Right lobe of liver (tissue), 6 donors: ENCODE results near the gene SOX18. TPM values are rescaled to one million over a fixed set of nuclear protein-coding genes. Genes with fewer than 3 reads are reported as not detected.

Source experiments
- ATAC-seq, 4 donors: fragments of 200-7000 bp; cut with Tn5 transposase; one replicate each; pipeline ENCODE4 v1.9.1; 2020; ENCODE audit warnings: mild to moderate bottlenecking in 4 of 4, moderate library complexity in 4 of 4
- DNase-seq, 3 donors: peaks; one replicate each; pipeline ENCODE4 v3.0.0-alpha.2; 2020
- H3K27ac ChIP-seq, 3 donors: fragments of 200-600 bp; one replicate each; pipeline ENCODE4 v1.8.0; 2022
- H3K27me3 ChIP-seq, 2 donors: fragments of 200-600 bp; one replicate each; pipeline ENCODE4 v1.8.0; 2022
- H3K36me3 ChIP-seq, 4 donors: fragments of 200-600 bp; sonication (generic) in 1 of 4; one replicate each; pipeline versions ENCODE4 v1.5.1 to v1.8.0; 2017 to 2022; ENCODE audit warnings: control low read depth in 1 of 4
- H3K4me1 ChIP-seq, 4 donors: fragments of 200-600 bp; sonication (generic) in 1 of 4; one replicate each; pipeline versions ENCODE4 v1.5.1 to v1.8.0; 2017 to 2022; ENCODE audit warnings: control low read depth in 1 of 4
- H3K4me3 ChIP-seq, 3 donors: fragments of 200-600 bp; one replicate each; pipeline ENCODE4 v1.8.0; 2022
- H3K9me3 ChIP-seq, 4 donors: fragments of 200-600 bp; sonication (generic) in 1 of 4; one replicate each; pipeline versions ENCODE4 v1.5.1 to v1.8.0; 2017 to 2022; ENCODE audit warnings: control low read depth in 1 of 4
- POLR2A ChIP-seq: fragments of 450-650 bp; IDR thresholded peaks from one replicate; pipeline ENCODE4 v1.6.1; 2017; ENCODE audit warnings: antibody characterized with exemption, mild to moderate bottlenecking
- WGBS: methylation state at CpG from one replicate; pipeline ENCODE4 v1.1.6; 2018; ENCODE audit warnings: low coverage, low lambda C conversion rate; ENCODE audit not compliant: insufficient coverage; ENCODE audit errors: missing lambda C conversion rate; 5-methylcytosine and 5-hydroxymethylcytosine counted together
- intact Hi-C, 2 donors: fragments of 100-400 bp; cut with DNase I; formaldehyde crosslinking; loops; one replicate each; pipeline versions ENCODE4 v1.11.2 to v1.14.1; 2022
- total RNA-seq, 6 experiments: library from RNA; depleted of rRNA in 2 of 6; stranded (reverse); fragments of >200 nt in 2 of 6; fragmentation: NEBNext Ultra II Directional in 3 of 6; extraction: Animal tissue kit (Norgen Biotek cat#: 25700) in 3 of 6; gene quantifications; one replicate each; pipeline versions ENCODE4 v1.1.0 to v1.2.4, GENCODE V29; 2016 to 2023
- TF ChIP-seq, protein P1 (sequence below), 4 donors: fragments of 200-600 bp in 3 of 4; fragments of 450-650 bp in 1 of 4; IDR thresholded peaks; one replicate each; pipeline versions ENCODE4 v1.5.1 to v1.8.0; 2016 to 2022; ENCODE audit warnings: antibody characterized with exemption in 4 of 4, mild to moderate bottlenecking in 2 of 4
- donor health status: DM: no; HTN: yes; CAD: no.
- donor health status: DM: no; HTN: no; CAD: no.
- donor health status: DM: no; HTN: no; CAD: no.
- donor health status: DM: no; HTN: yes; CAD: no.
- donor health status: DM: no; HTN: yes; CAD: no.

Gene SOX18
- total RNA-seq, 6 experiments from 2014 or later = 4.1 to 7.8 (median 5.6) TPM

GRCh38 chr20:64070244-64070993 lies 21.0 kb upstream of the SOX18 start:
- no peak for ATAC-seq
- Histone ChIP-seq H3K36me3 (peaks cover 0 to 16% (median 0%) of the 10 kb centered on the region in 4 donors), H3K9me3 (no peaks in the 10 kb centered on the region), H3K4me3 (no peak overlapping the region), H3K4me1 (peaks cover 0 to 23% (median 8%) of the 10 kb centered on the region in 4 donors), H3K27me3 (no peaks in the 10 kb centered on the region), H3K27ac (no peak overlapping the region)
- TF ChIP-seq POLR2A = no peak
- TF ChIP-seq, protein P1, sequence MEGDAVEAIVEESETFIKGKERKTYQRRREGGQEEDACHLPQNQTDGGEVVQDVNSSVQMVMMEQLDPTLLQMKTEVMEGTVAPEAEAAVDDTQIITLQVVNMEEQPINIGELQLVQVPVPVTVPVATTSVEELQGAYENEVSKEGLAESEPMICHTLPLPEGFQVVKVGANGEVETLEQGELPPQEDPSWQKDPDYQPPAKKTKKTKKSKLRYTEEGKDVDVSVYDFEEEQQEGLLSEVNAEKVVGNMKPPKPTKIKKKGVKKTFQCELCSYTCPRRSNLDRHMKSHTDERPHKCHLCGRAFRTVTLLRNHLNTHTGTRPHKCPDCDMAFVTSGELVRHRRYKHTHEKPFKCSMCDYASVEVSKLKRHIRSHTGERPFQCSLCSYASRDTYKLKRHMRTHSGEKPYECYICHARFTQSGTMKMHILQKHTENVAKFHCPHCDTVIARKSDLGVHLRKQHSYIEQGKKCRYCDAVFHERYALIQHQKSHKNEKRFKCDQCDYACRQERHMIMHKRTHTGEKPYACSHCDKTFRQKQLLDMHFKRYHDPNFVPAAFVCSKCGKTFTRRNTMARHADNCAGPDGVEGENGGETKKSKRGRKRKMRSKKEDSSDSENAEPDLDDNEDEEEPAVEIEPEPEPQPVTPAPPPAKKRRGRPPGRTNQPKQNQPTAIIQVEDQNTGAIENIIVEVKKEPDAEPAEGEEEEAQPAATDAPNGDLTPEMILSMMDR (IDR thresholded peaks at IDR 0.05) = no peak
- no peak for DNase-seq
- WGBS = 90% methylated on average over 6 of the region's 31 CpGs
- intact Hi-C loops = no loop called here

DNA sequence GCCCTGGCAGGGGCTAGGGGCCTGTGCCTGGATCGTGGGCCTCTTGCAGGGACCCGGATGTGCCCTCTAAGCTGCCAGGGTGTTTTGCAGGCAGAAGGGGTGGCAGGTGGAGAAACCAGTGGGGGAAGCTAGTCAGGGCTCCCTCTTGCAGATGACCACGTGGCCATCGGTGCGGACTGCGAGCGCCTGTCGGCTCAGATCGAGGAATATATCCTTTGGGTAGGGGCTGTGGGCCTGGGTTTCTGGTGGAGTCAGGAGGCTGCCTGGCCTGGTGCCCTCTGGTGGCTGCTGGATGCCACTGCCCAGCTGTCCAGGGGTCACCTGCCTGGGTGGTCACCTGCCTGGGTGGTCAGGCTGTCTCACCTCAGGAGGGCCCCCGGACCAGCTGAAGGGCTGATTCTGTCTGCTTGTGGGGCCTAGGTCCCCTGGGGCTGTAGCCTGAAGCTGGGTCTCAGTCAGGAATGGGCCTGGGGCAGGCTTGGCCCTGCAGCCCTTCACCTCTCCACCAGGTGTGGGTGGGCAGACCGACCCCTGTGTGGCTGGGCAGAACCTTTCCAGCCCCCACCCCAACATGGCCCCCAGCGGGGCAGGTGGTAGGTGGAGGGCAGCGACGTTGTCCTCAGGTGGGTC lies 20.3 kb upstream of the SOX18 start:
- DNase-seq (no peak), ATAC-seq (peak in 1 of 4 donors; percentile 30)
- TF ChIP-seq, protein P1 (IDR thresholded peaks at IDR 0.05) = peak; percentile 55 to 63 (median 62)
- TF ChIP-seq POLR2A = no peak
- Histone ChIP-seq H3K27ac (no peak overlapping the region), H3K9me3 (no peaks in the 10 kb centered on the region), H3K4me1 (peaks cover 0 to 27% (median 10%) of the 10 kb centered on the region in 4 donors), H3K36me3 (peaks cover 0 to 16% (median 0%) of the 10 kb centered on the region in 4 donors), H3K27me3 (no peaks in the 10 kb centered on the region), H3K4me3 (no peak overlapping the region)
- intact Hi-C loops = no loop called here
- 60% methylated on average over 1 of the region's 14 CpGs for WGBS

DNA sequence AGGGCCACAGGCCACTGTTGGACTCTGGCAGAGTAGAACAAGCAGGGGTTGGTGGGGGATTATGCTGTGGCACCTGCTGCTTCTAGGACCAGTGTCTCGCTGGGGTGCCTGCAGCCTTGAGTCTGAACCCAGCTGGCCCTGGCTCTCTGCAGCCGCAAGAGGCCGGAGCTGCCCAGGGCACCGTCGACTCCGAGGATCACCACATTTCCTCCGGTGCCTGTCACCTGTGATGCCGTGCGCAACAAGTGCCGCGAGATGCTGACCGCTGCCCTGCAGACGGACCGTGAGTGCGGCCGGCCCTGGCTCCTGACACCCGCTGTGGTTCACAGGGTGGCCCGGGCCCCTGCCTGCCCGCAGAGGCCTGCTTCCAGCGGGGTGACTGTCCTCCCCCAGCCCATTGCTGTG lies 19.8 kb upstream of the SOX18 start:
- no CpG with 5 or more reads among the region's 20 CpGs for WGBS
- Histone ChIP-seq H3K9me3 (no peaks in the 10 kb centered on the region), H3K27ac (no peak overlapping the region), H3K36me3 (peaks cover 0 to 16% (median 0%) of the 10 kb centered on the region in 4 donors), H3K27me3 (no peaks in the 10 kb centered on the region), H3K4me3 (no peak overlapping the region), H3K4me1 (peaks cover 0 to 33% (median 13%) of the 10 kb centered on the region in 4 donors)
- ATAC-seq (no peak), DNase-seq (no peak)
- TF ChIP-seq POLR2A = no peak
- TF ChIP-seq, protein P1 (IDR thresholded peaks at IDR 0.05) = no peak
- intact Hi-C loops = no loop called here

DNA sequence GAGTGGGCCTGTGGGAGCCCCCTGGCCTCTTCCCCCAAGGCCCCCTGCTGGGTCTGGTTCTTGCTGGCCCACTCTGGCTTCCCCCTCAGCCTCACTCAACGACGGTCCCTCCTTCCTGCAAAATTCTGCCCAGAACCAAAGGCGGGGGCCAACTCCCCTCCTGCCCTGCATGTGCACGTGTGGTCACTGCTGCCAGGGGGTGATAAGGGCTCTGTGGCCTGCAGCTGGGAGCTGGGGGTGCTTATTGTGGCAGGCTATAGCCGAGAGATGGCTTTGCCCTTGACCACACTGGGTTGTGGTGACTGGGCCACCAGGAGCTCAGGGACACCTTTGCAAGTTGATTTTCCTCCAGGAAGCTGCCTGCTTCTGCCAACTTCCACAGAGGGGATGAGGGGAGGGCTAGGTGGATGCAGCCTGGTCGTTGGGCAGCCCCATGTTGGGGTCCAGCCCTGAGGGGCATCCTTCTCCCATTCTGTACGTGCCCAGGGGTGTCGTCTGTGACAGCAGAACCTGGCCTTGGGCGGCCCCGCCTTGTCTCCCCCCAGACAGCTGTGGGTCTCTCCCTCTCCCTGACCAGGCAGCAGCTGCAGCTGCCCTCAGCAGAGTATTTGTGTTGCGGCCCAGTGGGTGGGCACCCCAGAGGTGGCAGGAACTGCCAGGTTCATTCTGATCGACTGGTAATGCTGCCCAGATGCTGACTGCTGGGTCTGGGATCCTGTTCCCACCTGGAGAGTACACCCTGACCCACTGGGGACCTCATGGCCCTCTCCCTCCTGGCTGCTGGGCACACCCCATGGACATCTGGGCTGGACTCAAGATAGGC lies 19.2 kb upstream of the SOX18 start:
- intact Hi-C loops = no loop called here
- WGBS = no CpG with 5 or more reads among the region's 12 CpGs
- TF ChIP-seq POLR2A = no peak
- TF ChIP-seq, protein P1 (IDR thresholded peaks at IDR 0.05) = no peak
- ATAC-seq (no peak), DNase-seq (no peak)
- Histone ChIP-seq H3K4me3 (no peak overlapping the region), H3K9me3 (no peaks in the 10 kb centered on the region), H3K36me3 (peaks cover 0 to 11% (median 0%) of the 10 kb centered on the region in 4 donors), H3K27me3 (no peaks in the 10 kb centered on the region), H3K27ac (no peak overlapping the region), H3K4me1 (peaks cover 0 to 36% (median 16%) of the 10 kb centered on the region in 4 donors)
